Activated gamma-delta T cell treated with anti-CD3 and anti-CD28 coated beads, Interleukin-2, amount 50 U/mL, for 16 hours (primary cell): ENCODE measurements around the gene MAP1S.
"Not testable (repeated sequence)": the region's sequence is repeated elsewhere in the genome, so short reads cannot be mapped to it uniquely, and the experiment has no call there.

Source experiments
- DNase-seq: peaks from one replicate; pipeline ENCODE4 v3.0.0-alpha.2; 2020; ENCODE audit warnings: low read depth

The MAP1S gene

GRCh38 chr19:17764348-17764747 lies 45.1 kb downstream of the MAP1S start:
- no peak for DNase-seq

GRCh38 chr19:17765069-17765618 lies 45.9 kb downstream of the MAP1S start:
- DNase-seq, result no peak

GRCh38 chr19:17766543-17767131 lies 47.4 kb downstream of the MAP1S start:
- DNase-seq, result no peak

- DNase-seq, result no peak
Observed at GRCh38 chr19:17767559-17767958, 48.3 kb downstream of the MAP1S start.

GRCh38 chr19:17770613-17771012 lies 51.3 kb downstream of the MAP1S start:
- DNase-seq, result no peak

- no peak for DNase-seq
Observed at GRCh38 chr19:17772172-17772571, 52.9 kb downstream of the MAP1S start.

GRCh38 chr19:17775245-17775927 lies 56.1 kb downstream of the MAP1S start:
- DNase-seq, result peak; percentile 22

- no peak for DNase-seq
Observed at GRCh38 chr19:17775991-17776803, 56.9 kb downstream of the MAP1S start.

GRCh38 chr19:17777840-17778239 lies 58.6 kb downstream of the MAP1S start:
- DNase-seq, result not testable (repeated sequence)

- no peak for DNase-seq
Observed at GRCh38 chr19:17778251-17778967, 59.1 kb downstream of the MAP1S start.

- DNase-seq, result no peak
Observed at GRCh38 chr19:17778968-17779929, 60.0 kb downstream of the MAP1S start.

- DNase-seq, result no peak
Observed at GRCh38 chr19:17780781-17781180, 61.5 kb downstream of the MAP1S start.

- not testable (repeated sequence) for DNase-seq
Observed at GRCh38 chr19:17783721-17784120, 64.4 kb downstream of the MAP1S start.
